Right ventricle myocardium inferior (tissue), 1 donor: Measurements from ENCODE around the gene RCAN2. TPM values are rescaled to one million over a fixed set of nuclear protein-coding genes. Genes with fewer than 3 reads are reported as not detected.

Experiments used
- ATAC-seq: fragments of 200-7000 bp; cut with Tn5 transposase; one replicate; pipeline ENCODE4 v1.9.1; 2020; ENCODE audit warnings: mild to moderate bottlenecking, moderate library complexity
- DNase-seq: peaks from one replicate; pipeline ENCODE4 v3.0.0; 2021; ENCODE audit errors: missing footprints
- intact Hi-C: fragments of 100-400 bp; cut with DNase I; formaldehyde crosslinking; loops from one replicate; pipeline ENCODE4 v1.11.0; 2022
- total RNA-seq: library from RNA; stranded (reverse); fragmentation: NEBNext Ultra II Directional; extraction: Animal tissue kit (Norgen Biotek cat#: 25700); gene quantifications from one replicate; pipeline ENCODE4 v1.2.1, GENCODE V29; 2021
- donor health status: DM: no; HTN: yes; CAD: no; lungs with severe emphysema.

The RCAN2 gene
- total RNA-seq, 1 donor from 2014 or later: 273 TPM

DNA sequence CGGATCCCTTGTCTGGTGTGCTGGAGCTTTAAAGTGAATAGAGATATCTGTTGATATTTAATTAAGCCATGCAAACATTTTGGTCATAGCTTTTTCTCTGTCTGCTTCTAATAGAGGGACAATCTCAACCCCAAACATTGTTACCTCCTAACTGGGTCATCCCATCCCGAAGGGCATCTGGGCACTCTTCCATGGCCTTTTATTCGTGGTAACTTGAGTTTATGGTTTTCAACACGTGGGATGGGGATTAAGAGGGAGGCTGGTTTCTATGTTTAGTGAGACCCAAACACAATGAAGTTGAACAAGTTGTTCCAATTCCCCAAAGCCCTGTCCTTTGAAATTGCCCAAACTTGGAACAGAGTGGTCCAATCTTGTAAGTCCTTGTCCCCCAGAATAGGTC lies 319.1 kb downstream of the RCAN2 start:
- DNase-seq (no peak), ATAC-seq (no peak)
- intact Hi-C loops: no loop called here

Other genes with a start within 250 kb of the RCAN2 start
- 4.8 TPM for gene CYP39A1, start 161.4 kb upstream of the RCAN2 start, total RNA-seq
- gene SLC25A27, start 161.5 kb upstream of the RCAN2 start, total RNA-seq: 11.1 TPM
- 0.35 TPM for gene TDRD6, start 196.4 kb upstream of the RCAN2 start, total RNA-seq
- gene PLA2G7, start 243.9 kb upstream of the RCAN2 start, total RNA-seq: 0.14 TPM